Retinal pigment epithelial cell (primary cell): ENCODE results near the gene SHTN1.

Source experiments
- DNase-seq: peaks from one replicate; pipeline ENCODE4 v3.0.0-alpha.2; 2010; ENCODE audit warnings: low read depth
- H3K4me3 ChIP-seq: 2 replicates; pipeline ENCODE4 v1.5.1; 2011; ENCODE audit warnings: mild to moderate bottlenecking, low read length, control low read depth, moderate library complexity
- CTCF ChIP-seq: conservative IDR thresholded peaks from 2 replicates; pipeline ENCODE4 v1.5.1; 2011; ENCODE audit warnings: low read depth, low read length, control low read depth, inconsistent platforms

SHTN1 gene

DNA sequence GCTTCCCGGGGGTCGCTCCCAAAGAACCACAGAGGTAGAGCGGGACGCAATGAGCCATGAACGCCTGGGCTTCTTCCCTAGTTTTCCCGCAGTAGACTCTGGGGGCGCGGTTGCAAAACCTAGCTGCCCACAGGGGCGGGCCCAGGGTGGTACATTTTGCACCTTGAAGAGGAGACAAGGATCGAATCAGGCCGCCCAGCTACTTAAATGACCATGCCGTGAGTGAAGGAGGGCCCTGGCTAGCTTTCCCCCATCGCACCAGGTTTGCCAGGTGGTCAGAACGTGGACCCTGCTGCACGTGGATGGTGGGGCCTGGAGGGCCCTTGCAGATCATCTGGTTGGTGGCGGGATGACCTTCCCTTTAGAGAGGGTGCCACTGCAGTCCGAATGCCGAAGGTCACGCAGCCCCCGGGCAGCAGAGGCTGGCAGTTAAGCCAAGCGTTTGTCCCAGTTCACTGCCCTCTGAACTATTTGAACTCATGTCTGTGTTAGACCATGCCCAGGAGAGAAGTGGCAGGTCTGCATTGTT, 604 bp upstream of the SHTN1 start:
- peak; percentile 24 for TF ChIP-seq CTCF
- peak overlapping the region; percentile 80 for H3K4me3 ChIP-seq
- DNase-seq = no peak

DNA sequence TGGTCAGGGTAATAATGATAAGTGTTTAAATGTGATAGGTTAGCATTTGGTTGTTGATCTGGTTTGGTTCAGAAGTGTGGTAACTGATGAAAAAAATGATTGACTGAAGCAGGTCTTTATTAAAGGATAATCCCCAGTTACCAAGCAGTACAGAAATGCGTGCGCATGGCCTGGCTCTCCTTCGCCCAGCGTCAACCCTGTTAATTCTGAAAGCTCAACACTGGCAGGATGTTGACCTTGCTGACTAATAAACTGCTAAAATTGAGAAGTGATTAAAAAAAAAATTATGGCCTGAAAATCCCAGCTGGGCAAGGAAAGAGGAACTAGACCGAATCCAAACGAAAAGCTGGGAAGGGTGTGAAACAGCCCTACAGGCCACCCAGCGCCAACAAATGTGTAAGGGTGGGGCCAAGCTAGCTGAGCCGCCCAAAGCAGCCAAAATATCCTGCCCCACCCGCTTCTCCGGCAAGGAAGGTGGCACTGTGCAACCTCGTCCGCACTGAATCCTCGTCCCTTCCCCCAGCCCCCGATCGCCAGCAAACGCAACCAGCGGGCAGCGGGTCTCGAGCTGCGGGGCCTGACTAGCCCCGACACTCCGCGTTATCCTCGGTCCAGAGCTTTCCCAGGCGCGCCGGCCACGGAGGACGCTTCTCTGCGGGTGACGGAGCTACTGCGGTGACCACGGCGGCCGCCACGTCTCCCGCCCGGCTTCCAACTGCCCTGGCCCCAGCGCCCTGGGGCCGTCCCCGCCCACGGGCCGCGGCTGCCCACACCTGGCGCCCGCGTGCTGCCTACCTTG, 561 bp downstream of the SHTN1 start:
- TF ChIP-seq CTCF = no peak
- DNase-seq = peak; percentile 63
- peak overlapping the region; percentile 80 for H3K4me3 ChIP-seq

DNA sequence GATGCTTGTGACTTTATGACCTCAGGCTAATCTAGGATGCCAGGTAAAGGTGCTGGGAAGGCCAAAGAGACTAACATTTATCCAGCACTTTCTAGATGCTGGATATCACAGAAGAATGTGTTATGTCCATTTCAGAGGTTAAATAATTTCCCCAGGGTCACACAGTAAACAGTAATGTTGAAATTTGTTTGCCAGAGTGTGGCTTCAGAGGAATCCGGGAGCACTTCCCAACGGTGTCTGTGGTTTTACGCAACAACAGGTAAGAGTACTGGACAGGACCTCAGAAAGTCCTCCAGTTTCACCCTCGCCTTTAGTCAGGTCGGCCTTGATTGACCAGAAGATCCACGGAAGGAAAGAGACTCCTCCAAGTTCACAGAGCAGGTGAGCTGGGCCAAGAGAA, 1.7 kb downstream of the SHTN1 start:
- DNase-seq = no peak
- H3K4me3 ChIP-seq = no peak overlapping the region
- TF ChIP-seq CTCF = no peak

- H3K4me3 ChIP-seq = no peak overlapping the region
- TF ChIP-seq CTCF = no peak
- DNase-seq = no peak
These were observed 2.8 kb downstream of the SHTN1 start for GRCh38 chr10:117002206-117002605.

- no peak for TF ChIP-seq CTCF
- no peak for DNase-seq
- H3K4me3 ChIP-seq = no peak overlapping the region
These were observed 3.8 kb downstream of the SHTN1 start for GRCh38 chr10:117001144-117001543.

DNA sequence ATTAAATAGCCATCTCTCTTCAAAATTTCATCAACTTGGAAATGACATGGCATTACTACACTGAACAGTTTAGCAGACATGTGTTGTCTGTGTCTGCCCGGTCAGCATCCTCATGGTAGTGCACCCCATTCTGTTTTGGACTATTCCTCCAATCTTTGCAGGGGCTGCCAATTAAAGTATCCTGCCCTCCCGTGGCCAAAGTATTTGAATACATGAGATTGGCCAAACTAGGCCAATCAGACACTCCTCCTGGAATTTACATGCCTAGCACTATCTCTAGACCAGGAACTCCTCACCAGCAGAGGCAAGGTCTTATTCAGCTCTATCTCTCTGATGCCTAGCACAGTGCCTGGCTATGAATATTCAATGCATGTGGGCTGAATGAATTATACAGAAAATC, 4.4 kb downstream of the SHTN1 start:
- peak; percentile 2 for TF ChIP-seq CTCF

DNA sequence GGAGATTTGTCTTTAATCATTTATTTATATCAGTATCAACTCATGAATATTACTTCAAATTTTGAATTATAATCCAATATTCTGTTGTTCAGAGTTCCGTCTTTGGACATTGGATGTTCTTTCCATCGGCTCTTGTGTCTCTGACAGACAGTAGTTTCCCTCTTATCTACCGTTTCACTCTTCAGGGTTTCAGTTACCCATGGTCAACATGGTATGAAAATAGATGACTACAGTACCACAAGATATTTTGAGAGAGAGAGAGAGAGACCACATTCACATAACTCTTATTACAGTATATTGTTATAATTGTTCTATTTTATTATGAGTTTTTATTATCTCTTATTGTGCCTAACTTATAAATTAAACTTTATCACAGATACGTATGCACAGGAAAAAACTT, 6.8 kb downstream of the SHTN1 start:
- H3K4me3 ChIP-seq = no peak overlapping the region
- DNase-seq = no peak
- TF ChIP-seq CTCF = no peak

More for the DNA sequence above, 4.4 kb downstream of the SHTN1 start:
- DNase-seq = no peak
- no peak overlapping the region for H3K4me3 ChIP-seq
